CMK (cell line): ENCODE data around the gene DPP9.

Experiments
- DNase-seq: peaks from one replicate; pipeline ENCODE4 v3.0.0-alpha.2; 2010; ENCODE audit warnings: low read depth

The DPP9 gene

DNA sequence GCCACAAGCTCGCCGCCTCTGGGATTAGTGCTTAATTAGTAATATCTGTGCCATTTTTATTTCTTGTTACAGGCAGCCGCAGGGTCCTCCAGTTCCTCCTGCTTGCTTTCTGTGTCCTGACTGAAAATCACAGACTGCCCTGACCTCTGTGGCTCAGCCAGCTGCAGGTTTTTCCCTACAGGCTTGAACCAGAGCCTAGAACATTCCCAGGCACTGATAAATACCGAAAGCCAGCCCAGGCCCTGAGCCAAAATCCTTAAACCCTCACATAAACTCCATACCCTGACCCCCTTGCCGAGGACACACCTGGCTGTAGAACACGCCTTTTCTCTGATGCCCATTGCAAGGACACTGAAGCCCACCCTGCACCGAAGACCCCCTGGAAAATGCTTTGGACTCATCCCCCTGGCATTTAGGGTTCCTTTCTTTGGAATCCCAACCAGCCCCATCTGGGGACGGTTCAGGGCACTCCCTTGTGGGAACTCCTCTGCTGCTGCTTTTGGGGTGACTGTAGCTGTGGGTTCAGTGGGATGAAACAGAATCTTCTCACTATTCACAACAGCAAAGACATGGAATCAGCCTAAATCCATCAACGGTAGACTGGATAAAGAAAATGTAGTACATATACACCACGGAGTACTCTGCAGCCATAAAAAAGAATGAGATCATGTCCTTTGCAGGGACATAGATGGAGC, 15.5 kb downstream of the DPP9 start:
- no peak for DNase-seq

DNA sequence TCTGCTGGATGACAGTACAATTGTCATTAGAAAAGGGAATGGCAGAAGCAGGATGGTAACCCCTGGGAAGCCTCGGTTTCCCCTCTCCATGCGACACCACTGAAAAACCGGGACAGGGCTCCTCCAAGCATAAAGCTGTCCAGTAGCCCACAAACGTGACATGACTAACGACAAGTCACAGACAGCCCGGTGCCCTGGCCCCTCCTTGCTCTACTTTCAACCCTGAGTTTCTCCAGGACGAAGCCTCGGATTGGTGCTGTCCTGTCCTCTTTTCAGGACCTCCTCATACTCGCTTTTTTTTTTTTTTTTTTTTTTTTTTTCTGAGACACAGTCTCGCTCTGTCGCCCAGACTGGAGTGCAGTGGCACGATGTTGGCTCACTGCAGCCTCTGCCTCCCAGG, 16.3 kb downstream of the DPP9 start:
- DNase-seq: no peak

DNA sequence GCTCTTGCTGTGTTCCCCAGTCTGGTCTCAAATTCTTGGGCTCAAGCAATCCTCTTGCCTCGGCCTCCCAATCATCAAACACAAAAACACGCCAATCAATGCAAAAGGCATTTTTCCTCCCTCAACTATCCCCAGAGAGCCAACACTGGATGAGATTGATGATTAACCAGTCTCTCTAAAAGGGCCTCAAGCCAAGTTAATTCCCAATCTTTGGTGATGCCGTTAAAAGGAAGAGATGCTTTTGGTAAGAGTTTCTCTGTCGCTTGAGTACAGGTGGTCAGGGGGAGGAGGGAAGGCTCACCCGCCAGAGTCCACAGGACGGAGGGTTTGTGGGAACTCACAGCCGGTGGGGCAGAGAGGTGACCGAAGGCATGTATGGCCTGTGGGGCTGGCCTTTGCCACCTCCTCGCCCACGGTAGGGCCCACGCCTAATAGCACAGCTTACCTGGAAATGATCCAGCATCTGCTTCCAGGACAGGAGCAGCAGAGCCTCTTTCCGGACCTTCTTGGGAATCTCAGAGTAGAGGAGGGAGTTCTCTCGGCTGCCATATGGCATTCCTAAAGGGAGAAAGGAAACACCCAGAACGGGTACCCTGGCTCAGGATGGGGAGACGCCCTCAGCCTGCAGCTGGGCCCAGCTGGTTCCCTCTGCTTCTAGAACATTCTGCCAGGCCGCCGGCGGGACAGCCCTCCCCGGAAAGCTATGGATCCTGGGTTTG, 18.1 kb downstream of the DPP9 start:
- DNase-seq: no peak

DNA sequence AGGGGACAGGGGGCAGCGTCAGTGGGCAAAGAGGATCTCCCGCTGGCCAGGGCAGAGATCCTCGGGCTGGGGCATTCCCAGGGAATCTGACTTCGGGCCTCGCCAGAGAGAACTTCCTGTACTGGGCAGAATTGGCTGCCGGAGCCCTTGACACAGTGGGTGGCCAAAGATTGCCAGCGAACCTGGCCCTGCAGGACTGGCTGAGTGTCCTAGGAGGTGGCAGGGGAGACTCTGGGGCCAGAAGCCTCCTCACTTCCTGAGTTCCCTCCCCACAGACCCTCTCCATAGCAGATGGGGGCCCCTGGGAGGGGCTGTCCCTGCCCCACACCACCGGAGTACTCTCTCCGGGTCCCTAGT, 19.3 kb downstream of the DPP9 start:
- no peak for DNase-seq

DNA sequence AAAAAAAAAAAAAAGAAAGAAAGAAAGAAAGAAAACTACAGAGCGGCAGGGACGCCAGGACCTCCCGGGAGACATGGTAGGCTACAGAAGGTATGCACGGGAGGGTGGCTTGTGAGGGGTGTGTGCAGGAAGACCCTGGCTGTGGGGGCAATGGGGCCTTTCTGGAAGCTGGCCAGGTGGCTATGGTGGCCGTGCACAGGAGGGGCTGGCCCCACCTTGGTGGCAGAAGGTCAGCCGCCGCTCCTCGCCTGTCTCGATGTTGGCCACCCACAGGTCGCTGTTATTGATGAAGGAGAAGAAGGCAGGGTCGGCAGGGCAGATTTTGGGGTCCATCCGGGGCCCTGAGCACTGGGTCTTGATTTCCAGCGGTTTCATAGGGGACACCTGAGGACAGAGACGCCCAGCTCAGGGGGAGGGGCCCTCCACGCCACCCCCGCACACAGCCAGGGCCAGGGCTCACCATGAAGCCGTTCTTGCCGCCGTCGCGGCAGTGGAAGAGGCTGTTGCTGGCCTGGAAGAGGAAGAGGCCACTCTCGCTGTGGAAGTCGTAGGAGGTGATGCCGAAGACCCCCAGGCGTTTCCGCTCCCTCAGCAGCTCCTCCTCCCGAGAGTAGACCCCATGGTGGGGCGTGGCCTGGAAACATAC, 19.8 kb downstream of the DPP9 start:
- DNase-seq: no peak

DNA sequence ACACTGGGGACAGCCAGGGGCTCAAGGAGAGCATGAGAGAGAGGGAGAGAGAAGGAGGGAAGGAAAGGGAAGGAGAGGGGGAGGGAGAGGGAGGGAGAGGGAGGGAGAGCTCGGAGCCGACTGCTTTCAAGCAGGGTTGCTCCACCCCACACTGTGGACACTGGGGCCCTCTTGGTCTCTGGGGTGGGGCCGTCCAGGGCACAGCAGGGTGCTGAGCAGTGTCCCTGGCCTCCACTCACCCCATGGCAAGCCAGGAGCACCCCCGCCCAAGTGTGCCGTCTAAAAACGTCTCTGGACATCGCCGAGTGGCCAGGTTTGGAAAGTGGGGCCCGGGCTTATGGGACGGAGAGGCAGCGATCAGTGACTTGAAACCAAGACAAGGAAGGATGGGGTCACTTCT, 20.9 kb downstream of the DPP9 start:
- DNase-seq: no peak

DNA sequence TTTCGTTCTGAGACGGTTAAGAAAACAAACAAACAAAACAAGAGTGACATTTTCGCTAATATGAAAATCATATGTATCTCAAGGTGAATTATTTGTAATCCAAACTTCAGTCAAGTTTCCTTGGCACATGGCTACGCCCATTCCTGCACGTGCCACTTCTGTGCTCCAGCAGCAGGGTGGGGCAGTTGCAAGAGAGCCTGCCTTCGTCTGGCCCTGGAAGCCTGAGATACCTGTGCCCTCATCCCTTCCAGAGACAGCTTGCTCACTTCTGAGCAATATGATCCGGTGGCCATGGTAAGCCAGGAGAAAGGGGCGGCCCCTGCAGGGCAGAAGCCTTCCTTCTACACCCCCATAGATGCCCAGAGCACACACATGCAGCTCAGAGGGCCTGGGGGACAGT, 22.1 kb downstream of the DPP9 start:
- DNase-seq: no peak

DNA sequence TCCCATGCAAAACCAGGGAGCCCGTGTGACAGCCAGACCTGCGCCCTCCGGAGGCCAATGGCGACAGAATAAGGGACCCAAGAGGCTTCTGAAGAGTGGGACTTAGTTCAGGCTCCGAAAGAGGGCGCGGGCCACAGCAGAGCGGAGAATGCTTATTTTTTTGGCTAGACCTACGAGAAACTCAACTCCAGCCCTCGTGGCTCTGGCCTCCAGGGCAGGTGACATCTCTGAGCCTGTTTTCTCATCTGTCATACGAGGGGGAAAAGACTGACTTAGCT, 23.0 kb downstream of the DPP9 start:
- DNase-seq: no peak

DNA sequence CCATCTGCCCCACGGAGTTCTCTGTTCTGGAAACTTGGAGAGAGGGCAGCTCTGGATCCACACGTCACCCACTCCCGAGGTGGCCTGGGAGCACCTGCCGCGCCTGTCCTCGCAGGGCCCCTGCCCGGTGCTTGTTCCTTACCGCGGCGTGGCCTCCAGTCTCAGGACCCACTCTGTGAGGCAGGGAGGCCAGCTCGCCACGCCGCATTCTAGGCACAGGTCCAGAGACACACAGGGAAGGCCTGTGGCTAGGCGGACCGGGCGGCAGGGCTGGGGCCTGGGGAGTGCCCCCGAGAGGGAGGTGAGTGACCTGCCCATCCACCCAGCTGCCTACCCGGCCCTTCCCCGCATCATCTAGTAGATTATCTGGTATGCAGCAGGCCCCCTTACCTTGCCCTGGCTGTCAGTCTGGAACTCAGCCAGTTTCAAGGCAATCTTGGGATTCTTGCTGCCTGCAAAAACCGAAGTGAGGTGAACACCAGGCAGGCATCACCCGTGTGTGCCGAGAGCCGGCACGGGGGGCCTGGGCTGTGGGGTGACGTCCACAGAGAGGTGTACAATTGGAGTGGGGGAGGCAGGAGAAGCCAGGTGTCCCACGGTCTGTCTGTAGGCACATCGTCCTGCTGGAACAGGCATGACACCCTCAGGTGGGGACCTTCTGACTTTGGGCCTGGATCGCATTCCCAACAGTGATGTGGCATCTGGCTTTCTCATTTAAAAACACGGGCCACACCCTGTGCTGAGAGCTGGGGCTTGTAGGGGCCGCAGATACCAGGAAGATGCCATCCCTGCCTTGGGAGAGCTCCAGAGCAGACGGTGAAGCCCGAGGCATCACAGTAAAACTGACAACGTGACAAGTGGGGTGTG, 23.6 kb downstream of the DPP9 start:
- no peak for DNase-seq

DNA sequence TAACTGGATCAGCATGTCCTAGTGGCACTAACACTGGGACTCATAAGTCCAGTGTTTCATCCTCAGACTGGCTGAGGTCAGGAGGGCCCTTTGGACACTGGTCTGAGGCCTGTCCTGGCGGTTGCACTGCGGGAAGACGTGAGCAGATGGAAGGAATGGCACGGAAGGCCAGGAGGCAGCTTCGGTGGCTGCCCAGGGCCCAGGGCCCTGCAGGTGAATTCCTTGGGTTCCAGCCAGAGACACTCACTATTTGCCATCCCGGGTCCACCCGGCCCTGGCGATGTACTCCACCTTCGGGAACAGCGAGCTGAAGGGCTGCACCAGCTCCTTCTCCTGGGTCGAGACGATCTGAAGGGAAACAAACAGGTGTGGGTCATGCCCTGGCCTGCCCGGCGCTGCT, 26.3 kb downstream of the DPP9 start:
- DNase-seq: no peak

DNA sequence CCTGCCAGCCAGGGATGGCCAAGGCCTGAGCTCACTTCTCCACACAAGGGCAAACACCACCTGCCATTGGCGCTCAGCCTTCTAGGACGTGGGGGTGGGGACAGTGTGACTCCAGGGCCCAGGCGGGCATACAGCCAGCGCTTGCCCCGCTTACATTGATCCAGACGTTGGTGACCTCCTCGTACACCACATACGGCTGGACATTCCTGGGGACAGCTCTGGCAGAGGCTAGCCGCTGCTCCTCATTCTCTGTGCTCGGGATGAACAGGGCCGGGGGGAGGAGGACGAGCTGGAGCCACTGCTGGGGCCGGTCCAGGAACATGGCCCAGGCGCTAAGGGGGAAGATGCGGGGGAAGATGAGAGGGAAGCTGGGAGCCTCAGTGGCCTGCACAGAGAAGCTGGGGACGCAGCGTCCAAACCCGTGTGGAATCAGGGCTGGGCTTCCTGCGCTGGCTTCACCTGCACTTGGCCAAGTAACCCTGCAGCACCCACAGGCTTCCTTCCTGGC, 28.4 kb downstream of the DPP9 start:
- no peak for DNase-seq

DNA sequence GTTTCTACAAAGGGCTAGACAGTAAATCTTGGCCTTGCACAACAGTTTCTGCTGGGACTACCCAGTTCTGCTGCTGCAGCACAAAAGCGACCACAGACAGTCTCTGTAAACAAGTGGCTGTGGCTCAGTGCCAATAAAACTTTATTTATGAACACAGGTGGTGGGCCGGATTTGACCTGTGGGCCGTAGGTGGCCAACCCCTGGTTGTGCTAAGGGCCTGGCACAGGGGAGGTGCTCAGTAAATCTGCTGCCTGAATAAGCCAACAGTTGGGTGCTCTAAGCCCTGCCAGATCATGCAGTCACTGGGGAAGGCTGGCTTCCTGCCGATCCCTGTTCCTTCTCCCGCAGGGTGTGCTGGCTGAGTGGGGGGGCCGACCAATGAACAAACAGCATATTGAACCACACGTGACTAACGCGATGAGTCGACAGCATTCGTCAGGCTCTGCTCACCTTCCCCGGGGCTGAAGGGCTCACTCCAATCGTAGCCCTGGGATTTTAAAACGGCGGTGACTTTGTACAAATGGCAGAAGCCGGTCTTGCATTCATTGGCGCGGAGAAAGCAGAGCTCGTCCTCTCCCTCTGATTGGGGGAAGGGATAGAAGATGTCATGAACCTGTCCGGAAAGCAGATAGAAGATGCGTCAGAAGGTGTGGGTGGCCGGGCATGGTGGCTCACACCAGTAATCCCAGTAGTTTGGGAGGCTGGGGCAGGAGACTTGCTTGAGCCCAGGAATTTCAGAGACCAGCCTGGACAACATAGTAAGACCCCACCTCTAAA, 29.2 kb downstream of the DPP9 start:
- DNase-seq: no peak

DNA sequence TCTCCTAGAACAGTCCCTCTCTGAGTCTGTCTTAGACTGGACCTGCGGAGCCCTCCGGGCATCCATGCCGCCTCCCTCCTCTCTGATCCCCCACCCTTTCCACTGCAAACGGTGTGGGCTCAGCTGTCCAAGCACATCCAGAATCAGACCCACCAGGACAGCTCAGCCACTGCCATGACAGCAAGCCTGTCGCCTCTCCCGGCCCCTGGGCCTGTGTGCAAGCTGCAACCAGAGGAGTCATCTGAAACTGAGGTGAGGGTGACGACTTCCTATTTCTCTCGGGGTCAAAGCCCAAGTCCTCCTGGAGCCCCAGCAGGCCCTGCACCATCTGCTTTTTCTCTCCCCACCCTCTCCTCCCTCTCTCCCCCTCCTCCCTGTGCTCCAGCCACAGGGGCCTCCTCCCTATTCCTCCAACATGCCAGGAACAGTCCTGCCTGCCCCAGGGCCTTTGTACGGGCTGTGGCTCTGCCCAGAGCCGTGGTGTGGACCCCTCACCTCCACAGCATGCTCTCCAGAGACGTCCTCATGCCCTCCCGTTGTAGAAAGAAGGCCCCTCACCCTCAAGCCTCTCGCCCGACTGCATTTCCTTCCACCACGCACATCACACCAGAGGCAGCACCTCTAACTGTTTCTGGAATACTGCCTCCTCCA, 30.0 kb downstream of the DPP9 start:
- DNase-seq: no peak

DNA sequence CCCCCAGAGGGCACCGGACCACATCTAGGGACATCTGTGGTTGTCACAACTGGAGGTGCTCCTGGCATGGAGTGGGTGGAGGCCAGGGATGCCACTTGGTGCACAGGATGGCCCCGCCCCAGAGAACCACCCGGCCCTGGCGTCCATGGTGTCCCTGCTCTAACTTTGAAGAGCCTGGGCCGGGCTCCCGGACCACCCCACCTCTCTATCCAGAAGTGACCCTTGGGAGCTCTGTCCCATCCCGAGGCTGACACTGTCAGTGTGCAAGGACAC, 30.6 kb downstream of the DPP9 start:
- DNase-seq: no peak

DNA sequence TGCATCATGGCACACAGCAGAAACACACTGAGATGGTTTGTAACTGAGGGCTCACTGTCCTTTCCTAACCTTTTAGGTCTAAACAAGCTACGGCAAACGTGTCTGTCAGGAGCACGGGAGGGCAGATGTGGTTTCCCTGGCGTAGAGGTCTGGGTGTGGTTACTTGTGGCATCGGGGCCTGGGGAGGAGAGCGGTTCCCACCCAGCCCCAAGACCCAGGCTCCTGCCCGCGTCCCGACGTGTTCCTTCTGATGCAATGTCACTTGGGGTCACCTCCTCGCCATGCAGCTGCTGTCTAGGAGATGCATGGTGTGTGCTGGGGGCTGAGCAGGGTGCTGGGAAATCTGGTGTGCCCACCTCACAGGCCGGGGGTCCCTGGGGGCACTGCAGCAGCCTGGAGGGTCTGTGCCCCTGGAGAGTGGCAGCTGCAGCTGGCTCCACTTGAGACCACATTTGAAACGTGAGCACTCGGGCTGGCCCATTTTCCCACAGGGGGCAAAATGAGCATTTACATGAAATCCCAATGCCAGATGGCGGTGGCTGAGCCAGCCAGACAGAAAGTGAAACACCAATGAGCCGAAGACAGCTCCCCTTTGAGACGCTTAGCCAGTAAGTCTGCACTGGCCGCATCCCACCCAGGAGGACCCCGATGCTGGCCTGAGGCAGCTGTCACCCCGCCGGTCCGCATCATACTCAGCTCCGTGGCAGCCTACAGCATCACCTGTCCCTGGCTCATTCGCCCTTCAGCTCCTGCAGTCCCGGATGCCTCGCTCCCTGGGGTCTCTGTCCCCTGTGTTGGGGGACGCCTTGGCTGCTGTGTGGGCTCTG, 31.2 kb downstream of the DPP9 start:
- no peak for DNase-seq

DNA sequence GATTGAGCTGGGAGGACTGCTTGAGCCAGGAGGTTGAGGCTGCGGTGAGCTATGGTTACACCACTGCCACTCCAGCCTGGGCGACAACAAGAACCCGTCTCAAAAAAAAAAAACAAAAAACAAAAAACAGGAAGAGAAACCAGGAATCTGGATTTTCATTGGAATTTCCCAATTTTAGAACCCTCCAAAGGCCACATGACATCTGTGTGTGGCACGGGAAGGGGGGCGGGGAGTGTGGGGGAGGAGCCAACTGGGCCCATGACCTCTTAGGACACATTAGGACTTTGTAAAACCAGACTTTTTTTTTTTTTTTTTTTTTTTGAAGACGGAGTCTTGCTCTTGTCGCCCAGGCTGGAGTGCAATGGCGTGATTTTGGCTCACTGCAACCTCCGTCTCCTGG, 32.3 kb downstream of the DPP9 start:
- no peak for DNase-seq

DNA sequence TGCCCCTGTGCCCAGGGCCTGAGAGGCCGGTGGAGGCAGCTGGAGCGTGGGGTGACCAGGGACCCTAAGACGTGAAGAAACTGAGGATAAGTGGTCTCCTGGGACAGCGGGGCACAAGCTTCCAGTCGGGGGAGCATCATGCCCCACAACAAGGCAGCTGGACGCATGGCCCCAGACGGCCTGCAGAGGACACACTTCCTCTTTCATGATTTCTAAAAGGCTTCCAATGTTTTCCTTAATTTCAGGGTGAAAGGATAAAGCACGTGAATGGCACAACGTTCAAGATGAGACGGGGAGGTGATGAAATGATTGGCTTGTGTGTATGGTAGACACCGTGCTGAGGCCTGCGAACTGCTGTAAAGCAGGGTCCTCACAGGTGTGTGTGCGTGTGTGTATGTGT, 33.3 kb downstream of the DPP9 start:
- no peak for DNase-seq

DNA sequence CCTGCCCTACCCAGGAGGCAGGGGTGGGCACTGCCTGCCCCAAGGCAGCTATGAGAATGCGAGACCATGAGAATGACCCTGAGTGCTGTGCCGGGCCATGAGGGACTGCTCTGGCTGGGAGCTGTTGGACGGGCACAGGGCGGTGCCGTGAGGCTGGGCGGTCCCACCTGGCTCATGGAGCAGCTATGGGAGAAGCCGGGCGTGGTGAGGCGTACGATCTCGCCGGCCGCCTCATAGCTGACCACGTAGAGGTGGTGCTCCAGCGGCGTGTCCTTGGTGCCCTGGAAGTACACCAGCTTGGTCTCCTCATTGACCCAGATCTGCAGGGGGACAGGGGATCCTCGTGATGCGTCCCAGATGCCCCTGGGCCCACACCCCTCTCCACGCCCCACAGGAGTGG, 34.2 kb downstream of the DPP9 start:
- DNase-seq: no peak

DNA sequence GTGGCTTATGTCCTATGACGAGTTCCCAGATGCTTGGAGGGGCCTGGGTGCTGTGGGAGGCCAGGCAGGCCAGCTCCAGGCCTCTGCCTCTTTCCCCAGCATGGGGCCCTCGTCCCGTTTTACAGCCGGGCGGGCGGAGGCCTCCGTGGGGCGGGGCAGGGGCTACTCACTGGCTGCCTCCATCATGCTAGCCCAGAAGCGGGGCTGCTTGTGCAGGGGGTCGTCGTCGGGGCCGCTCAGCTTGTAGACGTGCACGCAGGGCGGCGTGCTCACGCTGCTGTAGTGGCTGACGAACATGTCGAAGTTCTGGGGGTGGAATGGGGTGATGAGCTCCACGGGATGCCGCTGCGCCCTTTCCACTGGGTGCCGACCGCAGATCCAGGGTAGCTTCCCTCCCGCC, 35.1 kb downstream of the DPP9 start:
- no peak for DNase-seq

DNA sequence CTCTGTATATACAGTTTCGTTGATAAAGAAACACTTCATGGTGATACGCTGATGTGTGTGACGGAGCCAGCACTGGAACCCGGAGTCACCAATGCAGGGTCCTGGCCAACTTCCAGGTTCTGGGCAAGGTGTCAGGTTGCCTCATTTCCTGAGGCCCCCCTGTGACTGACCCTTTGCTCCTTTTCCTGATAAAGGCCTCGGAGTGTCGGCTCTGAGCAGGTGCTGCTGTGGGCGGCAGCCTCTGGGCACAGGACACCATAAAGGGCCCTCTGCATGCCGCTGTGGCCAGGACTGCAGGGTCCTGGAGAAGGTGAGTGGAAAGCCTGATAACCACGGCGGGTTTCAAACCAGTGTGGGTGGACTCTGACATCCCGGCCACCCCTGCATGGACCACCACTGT, 36.2 kb downstream of the DPP9 start:
- DNase-seq: no peak

DNA sequence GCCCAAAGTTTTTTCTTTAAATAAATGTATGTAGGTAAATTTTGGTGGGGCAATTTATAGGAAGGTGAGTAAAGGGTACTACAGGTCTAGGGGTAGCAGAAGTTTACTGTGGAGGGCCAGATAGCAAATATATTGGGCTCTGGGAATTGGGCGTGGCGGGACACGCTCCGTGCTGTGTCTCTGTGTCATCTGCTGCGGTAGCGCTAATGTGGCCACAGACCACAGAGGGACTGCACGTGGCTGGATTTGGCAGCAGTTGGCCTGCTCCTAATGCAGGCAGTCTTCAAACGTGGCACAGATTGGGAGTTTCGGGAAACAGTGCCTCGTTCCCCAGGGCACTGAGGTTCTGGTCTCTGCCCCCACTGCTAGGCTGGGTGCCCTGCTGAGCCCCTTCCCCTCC, 36.9 kb downstream of the DPP9 start:
- DNase-seq: no peak
